ENCODE results near the gene FALEC. TPM values are rescaled to one million over a fixed set of nuclear protein-coding genes. Genes with fewer than 3 reads are reported as not detected.

Gene FALEC
- polyA plus RNA-seq, 1 donor (not counting 4 experiments of a cell fraction or from before 2014, with no cell fraction given) = 0.12 TPM

DNA sequence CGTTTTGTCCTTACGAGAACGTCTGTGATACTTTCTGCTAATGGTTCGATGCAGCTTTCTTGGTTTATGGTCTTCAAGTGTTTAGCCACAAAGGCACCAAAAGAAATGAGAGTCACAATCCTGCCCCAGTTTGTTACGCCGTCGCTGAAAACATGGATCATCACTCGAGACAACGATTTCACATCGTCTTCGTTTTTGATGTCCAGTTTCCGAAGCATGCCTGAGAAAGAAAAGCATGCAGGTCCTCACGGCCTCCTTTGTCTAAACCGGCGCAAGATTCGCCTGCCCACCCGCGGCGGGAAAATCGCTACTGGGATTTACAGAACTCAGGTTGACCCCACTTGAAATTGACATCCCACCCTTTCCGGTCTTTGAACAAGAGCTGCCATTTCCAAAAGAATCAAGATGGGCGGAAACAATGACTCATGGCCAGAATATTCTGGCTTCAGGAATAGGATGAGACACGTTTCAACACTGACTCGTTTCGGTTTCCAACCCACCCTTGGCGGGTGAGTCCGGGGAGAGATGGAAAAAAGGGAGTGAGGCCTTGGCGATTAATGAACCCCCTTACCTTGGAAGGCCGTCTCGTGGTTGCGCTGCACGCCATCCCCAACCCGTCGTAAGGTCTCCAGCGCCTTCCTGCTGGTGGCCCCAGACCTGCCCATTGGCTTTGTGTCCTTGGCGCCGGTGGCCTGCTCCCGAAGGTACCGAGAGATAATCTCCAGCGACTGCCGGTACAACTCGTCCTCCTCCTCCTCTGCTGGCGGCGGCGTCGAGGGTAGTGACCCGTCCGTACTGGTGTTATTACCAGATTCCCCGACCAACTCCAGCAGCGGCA is 62.9 kb downstream of the FALEC start:
- dilution Hi-C loops (cut with MboI; ENCODE audit: extremely low pct_ligation_motif_present, low sequenced_read_pairs) = no loop called here
- FAIRE-seq (no peak), DNase-seq (ENCODE audit: low read depth, low spot score) (no peak)
- H3K79me2 ChIP-seq (ENCODE audit: control insufficient read depth, insufficient read depth, low read length) = peaks cover 60% of the 10 kb centered on the region
- H3K4me3 ChIP-seq (ENCODE audit: control insufficient read depth in 2 of 3, extremely low read depth in 1 of 3, insufficient read depth in 2 of 3, low read depth in 1 of 3, low read length in 3 of 3) = peak overlapping the region; percentile 90 to 98 (median 97)
- H3K27me3 ChIP-seq (ENCODE audit: control insufficient read depth, extremely low read depth, insufficient read depth, low read length) = no peaks in the 10 kb centered on the region
- H3K27ac ChIP-seq (ENCODE audit: control insufficient read depth, insufficient read depth, low read length) = peak overlapping the region; percentile 98
- H3K9ac ChIP-seq (ENCODE audit: control insufficient read depth, extremely low read depth, insufficient read depth, low read length) = peak overlapping the region; percentile 99
- peaks cover 44% of the 10 kb centered on the region for H4K20me1 ChIP-seq (ENCODE audit: control insufficient read depth, extremely low read depth, insufficient read depth, low read length)
- TF ChIP-seq EZH2 (IDR thresholded peaks at IDR 0.05; ENCODE audit: low read length) = no peak
- TF ChIP-seq, protein P1, sequence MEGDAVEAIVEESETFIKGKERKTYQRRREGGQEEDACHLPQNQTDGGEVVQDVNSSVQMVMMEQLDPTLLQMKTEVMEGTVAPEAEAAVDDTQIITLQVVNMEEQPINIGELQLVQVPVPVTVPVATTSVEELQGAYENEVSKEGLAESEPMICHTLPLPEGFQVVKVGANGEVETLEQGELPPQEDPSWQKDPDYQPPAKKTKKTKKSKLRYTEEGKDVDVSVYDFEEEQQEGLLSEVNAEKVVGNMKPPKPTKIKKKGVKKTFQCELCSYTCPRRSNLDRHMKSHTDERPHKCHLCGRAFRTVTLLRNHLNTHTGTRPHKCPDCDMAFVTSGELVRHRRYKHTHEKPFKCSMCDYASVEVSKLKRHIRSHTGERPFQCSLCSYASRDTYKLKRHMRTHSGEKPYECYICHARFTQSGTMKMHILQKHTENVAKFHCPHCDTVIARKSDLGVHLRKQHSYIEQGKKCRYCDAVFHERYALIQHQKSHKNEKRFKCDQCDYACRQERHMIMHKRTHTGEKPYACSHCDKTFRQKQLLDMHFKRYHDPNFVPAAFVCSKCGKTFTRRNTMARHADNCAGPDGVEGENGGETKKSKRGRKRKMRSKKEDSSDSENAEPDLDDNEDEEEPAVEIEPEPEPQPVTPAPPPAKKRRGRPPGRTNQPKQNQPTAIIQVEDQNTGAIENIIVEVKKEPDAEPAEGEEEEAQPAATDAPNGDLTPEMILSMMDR (optimal IDR thresholded peaks at IDR 0.05 in 1 of 3, IDR thresholded peaks at IDR 0.05 in 1 of 3, conservative IDR thresholded peaks at IDR 0.05 in 1 of 3; ENCODE audit: extremely low read depth in 1 of 3, insufficient read depth in 2 of 3, low read length in 3 of 3) = no peak
- no peak overlapping the region for H3K4me2 ChIP-seq (ENCODE audit: control insufficient read depth, extremely low read depth, insufficient read depth, low read depth, low read length)
- H3K9me3 ChIP-seq (ENCODE audit: control insufficient read depth, low read depth, low read length) = no peaks in the 10 kb centered on the region
- H3K4me1 ChIP-seq (ENCODE audit: control insufficient read depth, extremely low read depth, insufficient read depth, low read length) = peaks cover 30% of the 10 kb centered on the region
- peaks cover 18 to 51% of the 10 kb centered on the region in 2 experiments for H3K36me3 ChIP-seq (ENCODE audit: control insufficient read depth in 2 of 2, extremely low read depth in 1 of 2, insufficient read depth in 2 of 2, low read length in 2 of 2)
- H2AFZ ChIP-seq (ENCODE audit: control insufficient read depth, low read length) = no peak overlapping the region
- H3K9me1 ChIP-seq (ENCODE audit: control insufficient read depth, extremely low read depth, insufficient read depth, low read length) = no peaks in the 10 kb centered on the region

DNA sequence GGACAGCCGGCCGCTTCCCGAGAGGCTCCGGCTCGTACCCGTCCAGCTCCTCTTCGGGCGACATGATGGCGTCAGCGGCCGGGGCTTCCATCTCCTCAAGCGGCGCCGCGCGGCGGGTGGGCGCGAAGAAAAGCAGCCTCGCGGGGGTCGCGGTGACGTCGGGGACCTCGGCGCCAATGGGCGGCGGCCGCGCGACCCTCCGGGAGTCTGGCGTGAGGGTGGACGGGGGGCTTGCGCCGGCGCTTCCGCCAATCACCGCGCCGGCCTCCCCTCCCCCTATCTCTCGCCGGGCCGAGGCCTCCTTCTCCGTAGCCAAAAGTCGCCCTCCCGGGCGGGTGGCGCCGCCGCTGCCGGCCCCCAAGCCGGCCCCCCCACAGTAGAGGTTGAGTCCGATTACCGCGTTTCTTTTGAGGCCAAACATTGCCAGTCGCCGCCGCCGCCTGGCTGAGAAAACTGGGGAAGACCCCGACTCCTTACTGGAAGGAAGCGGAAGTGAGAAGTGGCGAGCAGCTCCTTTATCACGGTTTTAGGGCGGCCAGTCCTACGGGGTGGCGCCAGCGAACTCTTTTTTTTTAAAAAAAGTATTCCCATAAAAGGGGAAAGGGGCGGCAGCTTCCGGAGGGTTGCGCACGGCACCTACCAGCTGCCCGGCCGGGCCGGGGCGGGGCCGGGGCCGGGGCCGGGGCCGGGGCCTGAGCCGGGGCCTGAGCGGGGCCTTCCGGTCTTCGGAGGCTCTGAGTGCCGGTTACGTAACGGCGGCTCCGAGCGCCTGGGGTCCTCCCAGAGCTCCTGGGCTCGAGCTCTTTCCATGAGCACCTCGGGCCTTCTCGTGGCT is 63.8 kb downstream of the FALEC start, which contains the start of gene MCL1:
Gene MCL1, minus strand, starts transcription at position 501 of the 835 bp plus-strand sequence. Its CDS starts 80 bp downstream, at position 421.
- Histone ChIP-seq H3K36me3 (ENCODE audit: control insufficient read depth in 2 of 2, extremely low read depth in 1 of 2, insufficient read depth in 2 of 2, low read length in 2 of 2) (peaks cover 15 to 45% of the 10 kb centered on the region in 2 experiments), H3K27ac (ENCODE audit: control insufficient read depth, insufficient read depth, low read length) (peak within 1 kb of the TSS; percentile 98), H3K4me1 (ENCODE audit: control insufficient read depth, extremely low read depth, insufficient read depth, low read length) (peaks cover 25% of the 10 kb centered on the region), H3K9ac (ENCODE audit: control insufficient read depth, extremely low read depth, insufficient read depth, low read length) (peak within 1 kb of the TSS; percentile 99), H2AFZ (ENCODE audit: control insufficient read depth, low read length) (peak within 1 kb of the TSS; percentile 5), H3K9me3 (ENCODE audit: control insufficient read depth, low read depth, low read length) (no peaks in the 10 kb centered on the region), H3K27me3 (ENCODE audit: control insufficient read depth, extremely low read depth, insufficient read depth, low read length) (no peaks in the 10 kb centered on the region), H3K79me2 (ENCODE audit: control insufficient read depth, insufficient read depth, low read length) (peaks cover 57% of the 10 kb centered on the region), H3K4me3 (ENCODE audit: control insufficient read depth in 2 of 3, extremely low read depth in 1 of 3, insufficient read depth in 2 of 3, low read depth in 1 of 3, low read length in 3 of 3) (peak within 1 kb of the TSS; percentile 90 to 98 (median 97)), H4K20me1 (ENCODE audit: control insufficient read depth, extremely low read depth, insufficient read depth, low read length) (peaks cover 42% of the 10 kb centered on the region), H3K4me2 (ENCODE audit: control insufficient read depth, extremely low read depth, insufficient read depth, low read depth, low read length) (peak within 1 kb of the TSS; percentile 81), H3K9me1 (ENCODE audit: control insufficient read depth, extremely low read depth, insufficient read depth, low read length) (no peaks in the 10 kb centered on the region)
- no peak for TF ChIP-seq EZH2 (IDR thresholded peaks at IDR 0.05; ENCODE audit: low read length)
- TF ChIP-seq, protein P1 (optimal IDR thresholded peaks at IDR 0.05 in 1 of 3, IDR thresholded peaks at IDR 0.05 in 1 of 3, conservative IDR thresholded peaks at IDR 0.05 in 1 of 3; ENCODE audit: extremely low read depth in 1 of 3, insufficient read depth in 2 of 3, low read length in 3 of 3) = no peak
- dilution Hi-C loops (cut with MboI; ENCODE audit: extremely low pct_ligation_motif_present, low sequenced_read_pairs) = no loop called here
- peak; percentile 88 for DNase-seq (ENCODE audit: low read depth, low spot score)
- no peak for FAIRE-seq
